K562 (cell line): Measurements from ENCODE around the gene SOX18. TPM values are rescaled to one million over a fixed set of nuclear protein-coding genes. Genes with fewer than 3 reads are reported as not detected.

Source experiments
- C11orf30 ChIP-seq: fragments of 450-650 bp; IDR thresholded peaks from 2 replicates; pipeline ENCODE4 v1.6.1; 2016; ENCODE audit warnings: low read depth, mild to moderate bottlenecking
- CAMTA2 ChIP-seq: fragments of 250-450 bp; sonication (Bioruptor Pico); conservative IDR thresholded peaks from 2 replicates; pipeline ENCODE4 v1.5.1; 2022
- CBFA2T2 ChIP-seq: fragments of 450-650 bp; conservative IDR thresholded peaks from 2 replicates; pipeline ENCODE4 v1.6.1; 2017; ENCODE audit warnings: mild to moderate bottlenecking
- CBFA2T3 ChIP-seq: fragments of 450-650 bp; IDR thresholded peaks from 2 replicates; pipeline ENCODE4 v1.6.1; 2017
- CBX1 ChIP-seq: sonication (generic); IDR thresholded peaks from 2 replicates; pipeline ENCODE4 v1.6.1; 2016; ENCODE audit warnings: antibody characterized with exemption, low read depth, mild to moderate bottlenecking
- CHD4 ChIP-seq: fragments of 200-600 bp; sonication (generic); IDR thresholded peaks from 3 replicates; pipeline ENCODE4 v1.6.1; 2012; ENCODE audit warnings: low read depth, mild to moderate bottlenecking, mixed read lengths, low read length, inconsistent platforms; ENCODE audit not compliant: insufficient read depth, insufficient replicate concordance, poor library complexity, severe bottlenecking
- CTBP1 ChIP-seq: fragments of 450-650 bp; IDR thresholded peaks from 2 replicates; pipeline ENCODE4 v1.6.1; 2016; ENCODE audit warnings: borderline replicate concordance
- ESRRB ChIP-seq: fragments of 250-450 bp; sonication (Bioruptor Pico); IDR thresholded peaks from 2 replicates; pipeline ENCODE4 v1.5.0; 2020; ENCODE audit warnings: mild to moderate bottlenecking, moderate library complexity, borderline replicate concordance
- HCFC1 ChIP-seq: IDR thresholded peaks from 2 replicates; pipeline ENCODE4 v1.6.1; 2012; ENCODE audit warnings: low read depth, low read length, improper control_type of control experiment
- MAFF ChIP-seq: IDR thresholded peaks from 2 replicates; pipeline ENCODE4 v1.6.1; 2012; ENCODE audit warnings: low read length, improper control_type of control experiment
- PHB ChIP-seq: fragments of 250-450 bp; sonication (Bioruptor Pico); IDR thresholded peaks from 2 replicates; pipeline ENCODE4 v1.5.0; 2021
- RBFOX2 ChIP-seq: fragments of 200-400 bp; formaldehyde crosslinking; IDR thresholded peaks from 2 replicates; pipeline ENCODE4 v1.6.1; 2017; ENCODE audit warnings: low read depth, mild to moderate bottlenecking, low read length, moderate library complexity
- RBM34 ChIP-seq: fragments of 200-400 bp; formaldehyde crosslinking; IDR thresholded peaks from 2 replicates; pipeline ENCODE4 v1.6.1; 2018; ENCODE audit warnings: low read length, borderline replicate concordance; ENCODE audit not compliant: insufficient read depth
- SIN3A ChIP-seq, 2 experiments: fragments of 150-350 bp in 1 of 2; IDR thresholded peaks; 2 replicates each; pipeline ENCODE4 v1.6.1; 2011 to 2016; ENCODE audit warnings: borderline replicate concordance in 2 of 2, low read depth in 2 of 2, low read length in 2 of 2, mild to moderate bottlenecking in 2 of 2, moderate library complexity in 2 of 2; ENCODE audit not compliant: control insufficient read depth in 1 of 2
- SMAD2 ChIP-seq: fragments of 150-350 bp; IDR thresholded peaks from 2 replicates; pipeline ENCODE4 v1.6.1; 2014; ENCODE audit warnings: low read depth, mild to moderate bottlenecking, low read length
- SMAD4 ChIP-seq: fragments of 250-450 bp; sonication (Bioruptor Pico); conservative IDR thresholded peaks from 2 replicates; pipeline ENCODE4 v1.8.0; 2021; ENCODE audit warnings: inconsistent platforms, mild to moderate bottlenecking, moderate library complexity
- SREBF2 ChIP-seq: sonication (generic); formaldehyde crosslinking; IDR thresholded peaks from 2 replicates; pipeline ENCODE4 v1.4.0; 2020; ENCODE audit warnings: mild to moderate bottlenecking, missing genetic modification reagents
- STAT5B ChIP-seq: fragments of 250-450 bp; sonication (Bioruptor Pico); IDR thresholded peaks from 2 replicates; pipeline ENCODE4 v1.8.0; 2021; ENCODE audit warnings: mild to moderate bottlenecking, inconsistent platforms
- TEAD4 ChIP-seq, 2 experiments: sonication (generic) in 1 of 2; formaldehyde crosslinking in 1 of 2; IDR thresholded peaks; 2 replicates each; pipeline versions ENCODE4 v1.6.1 to v1.8.0; 2012 to 2022; ENCODE audit warnings: borderline replicate concordance in 1 of 2, inconsistent platforms in 1 of 2, low read length in 1 of 2, mild to moderate bottlenecking in 1 of 2, missing genetic modification reagents in 1 of 2
- U2AF2 ChIP-seq: fragments of 200-400 bp; formaldehyde crosslinking; optimal IDR thresholded peaks from 2 replicates; pipeline ENCODE3; 2017; ENCODE audit warnings: low read depth, mild to moderate bottlenecking, low read length
- ZNF134 ChIP-seq: fragments of 250-450 bp; sonication (Bioruptor Pico); conservative IDR thresholded peaks from 2 replicates; pipeline ENCODE4 v1.4.0; 2020
- ZNF445 ChIP-seq: fragments of 250-450 bp; sonication (Bioruptor Pico); IDR thresholded peaks from 2 replicates; pipeline ENCODE4 v1.4.0; 2020; ENCODE audit warnings: low read depth, mild to moderate bottlenecking, moderate library complexity
- ZNF699 ChIP-seq: fragments of 250-450 bp; sonication (Bioruptor Pico); IDR thresholded peaks from 2 replicates; pipeline ENCODE4 v1.8.0; 2021; ENCODE audit warnings: mild to moderate bottlenecking, moderate library complexity; ENCODE audit not compliant: insufficient replicate concordance
- polyA plus RNA-seq, 8 experiments: library from polyadenylated mRNA; depleted of rRNA in 4 of 8; stranded (reverse) in 5 of 8; unstranded in 3 of 8; fragments of >200 nt; fragmentation: Nextera tagmentation in 2 of 8; fragmentation: Illumina TruSeq in 1 of 8; extraction: Ambion mirVana in 2 of 8; extraction: Trizol in 1 of 8; gene quantifications; 2 replicates each; pipeline versions ENCODE4 v1.2.1 to v1.2.3, GENCODE V29; 2011 to 2014; ENCODE audit warnings: inconsistent platforms in 1 of 8, missing spikeins in 1 of 8
- total RNA-seq, 7 experiments: library from RNA; depleted of rRNA in 6 of 7; stranded (reverse); fragments of >200 nt in 6 of 7; fragmentation: Illumina TruSeq in 2 of 7; extraction: Trizol in 2 of 7; gene quantifications; 2 replicates each; pipeline versions ENCODE4 v1.2.1 to v1.2.3, GENCODE V29; 2011 to 2021; ENCODE audit warnings: low replicate concordance in 1 of 7
- TF ChIP-seq, protein P1 (sequence below): fragments of 150-350 bp; conservative IDR thresholded peaks from 2 replicates; pipeline ENCODE4 v1.6.1; 2014; ENCODE audit warnings: low read length
- TF ChIP-seq, protein P2 (sequence below): sonication (generic); formaldehyde crosslinking; IDR thresholded peaks from 2 replicates; pipeline ENCODE4 v1.8.0; 2022; ENCODE audit warnings: missing genetic modification reagents, mild to moderate bottlenecking, moderate library complexity, borderline replicate concordance

The SOX18 gene
- total and polyA plus RNA-seq, 9 of the 15 experiments (the other 6 are each of a cell fraction or from before 2014, with no cell fraction given), result 0.15 to 19.8 (median 0.33) TPM

DNA sequence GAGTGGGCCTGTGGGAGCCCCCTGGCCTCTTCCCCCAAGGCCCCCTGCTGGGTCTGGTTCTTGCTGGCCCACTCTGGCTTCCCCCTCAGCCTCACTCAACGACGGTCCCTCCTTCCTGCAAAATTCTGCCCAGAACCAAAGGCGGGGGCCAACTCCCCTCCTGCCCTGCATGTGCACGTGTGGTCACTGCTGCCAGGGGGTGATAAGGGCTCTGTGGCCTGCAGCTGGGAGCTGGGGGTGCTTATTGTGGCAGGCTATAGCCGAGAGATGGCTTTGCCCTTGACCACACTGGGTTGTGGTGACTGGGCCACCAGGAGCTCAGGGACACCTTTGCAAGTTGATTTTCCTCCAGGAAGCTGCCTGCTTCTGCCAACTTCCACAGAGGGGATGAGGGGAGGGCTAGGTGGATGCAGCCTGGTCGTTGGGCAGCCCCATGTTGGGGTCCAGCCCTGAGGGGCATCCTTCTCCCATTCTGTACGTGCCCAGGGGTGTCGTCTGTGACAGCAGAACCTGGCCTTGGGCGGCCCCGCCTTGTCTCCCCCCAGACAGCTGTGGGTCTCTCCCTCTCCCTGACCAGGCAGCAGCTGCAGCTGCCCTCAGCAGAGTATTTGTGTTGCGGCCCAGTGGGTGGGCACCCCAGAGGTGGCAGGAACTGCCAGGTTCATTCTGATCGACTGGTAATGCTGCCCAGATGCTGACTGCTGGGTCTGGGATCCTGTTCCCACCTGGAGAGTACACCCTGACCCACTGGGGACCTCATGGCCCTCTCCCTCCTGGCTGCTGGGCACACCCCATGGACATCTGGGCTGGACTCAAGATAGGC lies 19.2 kb upstream of the SOX18 start (continued):
- no peak for TF ChIP-seq CTBP1
- no peak for TF ChIP-seq SIN3A (IDR thresholded peaks at IDR 0.05; ENCODE audit: borderline replicate concordance in 2 of 2, control insufficient read depth in 1 of 2, low read depth in 2 of 2, low read length in 2 of 2)
- TF ChIP-seq C11orf30, result no peak
- TF ChIP-seq, protein P1, sequence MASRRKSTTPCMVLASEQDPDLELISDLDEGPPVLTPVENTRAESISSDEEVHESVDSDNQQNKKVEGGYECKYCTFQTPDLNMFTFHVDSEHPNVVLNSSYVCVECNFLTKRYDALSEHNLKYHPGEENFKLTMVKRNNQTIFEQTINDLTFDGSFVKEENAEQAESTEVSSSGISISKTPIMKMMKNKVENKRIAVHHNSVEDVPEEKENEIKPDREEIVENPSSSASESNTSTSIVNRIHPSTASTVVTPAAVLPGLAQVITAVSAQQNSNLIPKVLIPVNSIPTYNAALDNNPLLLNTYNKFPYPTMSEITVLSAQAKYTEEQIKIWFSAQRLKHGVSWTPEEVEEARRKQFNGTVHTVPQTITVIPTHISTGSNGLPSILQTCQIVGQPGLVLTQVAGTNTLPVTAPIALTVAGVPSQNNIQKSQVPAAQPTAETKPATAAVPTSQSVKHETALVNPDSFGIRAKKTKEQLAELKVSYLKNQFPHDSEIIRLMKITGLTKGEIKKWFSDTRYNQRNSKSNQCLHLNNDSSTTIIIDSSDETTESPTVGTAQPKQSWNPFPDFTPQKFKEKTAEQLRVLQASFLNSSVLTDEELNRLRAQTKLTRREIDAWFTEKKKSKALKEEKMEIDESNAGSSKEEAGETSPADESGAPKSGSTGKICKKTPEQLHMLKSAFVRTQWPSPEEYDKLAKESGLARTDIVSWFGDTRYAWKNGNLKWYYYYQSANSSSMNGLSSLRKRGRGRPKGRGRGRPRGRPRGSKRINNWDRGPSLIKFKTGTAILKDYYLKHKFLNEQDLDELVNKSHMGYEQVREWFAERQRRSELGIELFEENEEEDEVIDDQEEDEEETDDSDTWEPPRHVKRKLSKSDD, result no peak
- peak; percentile 63 for TF ChIP-seq CBFA2T3
- TF ChIP-seq STAT5B (CRISPR knock-in tag), result no peak
- no peak for TF ChIP-seq PHB (CRISPR knock-in tag)
- no peak for TF ChIP-seq SREBF2 (CRISPR knock-in tag)
- TF ChIP-seq MAFF, result no peak
- no peak for TF ChIP-seq ZNF134 (CRISPR knock-in tag)
- TF ChIP-seq ZNF699 (CRISPR knock-in tag), result no peak
- no peak for TF ChIP-seq HCFC1
- no peak for TF ChIP-seq CAMTA2 (CRISPR knock-in tag)
- TF ChIP-seq RBFOX2, result 0 out of 2 replicates have a peak, but pooled peaks have one; percentile 9
- TF ChIP-seq CBX1, result no peak
- peak; percentile 44; the same call in 1 of the 2 replicates for TF ChIP-seq CBFA2T2
- TF ChIP-seq, protein P2, sequence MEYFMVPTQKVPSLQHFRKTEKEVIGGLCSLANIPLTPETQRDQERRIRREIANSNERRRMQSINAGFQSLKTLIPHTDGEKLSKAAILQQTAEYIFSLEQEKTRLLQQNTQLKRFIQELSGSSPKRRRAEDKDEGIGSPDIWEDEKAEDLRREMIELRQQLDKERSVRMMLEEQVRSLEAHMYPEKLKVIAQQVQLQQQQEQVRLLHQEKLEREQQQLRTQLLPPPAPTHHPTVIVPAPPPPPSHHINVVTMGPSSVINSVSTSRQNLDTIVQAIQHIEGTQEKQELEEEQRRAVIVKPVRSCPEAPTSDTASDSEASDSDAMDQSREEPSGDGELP (CRISPR knock-in tag), result peak; percentile 73
- TF ChIP-seq CHD4, result no peak
- TF ChIP-seq SMAD4 (CRISPR knock-in tag), result no peak
- no peak for TF ChIP-seq ESRRB
- TF ChIP-seq SMAD2, result no peak
- TF ChIP-seq RBM34, result no peak
- TF ChIP-seq U2AF2, result no peak
- no peak for TF ChIP-seq ZNF445 (CRISPR knock-in tag)
- TF ChIP-seq TEAD4 (IDR thresholded peaks at IDR 0.05; ENCODE audit: low read length), result peak; percentile 25; the same call in 1 of the 2 replicates
- no peak for TF ChIP-seq TEAD4 (CRISPR knock-in tag; IDR thresholded peaks at IDR 0.05; ENCODE audit: borderline replicate concordance)
